Dendritic cell treated with granulocyte-macrophage colony-stimulating factor and Interleukin-4, amounts not matched to agents 40 ng/mL and 50 ng/mL, for 4 days (primary cell): Measurements from ENCODE around the gene ZBTB1.
"Not testable (repeated sequence)": the region's sequence is repeated elsewhere in the genome, so short reads cannot be mapped to it uniquely, and the experiment has no call there.

Source experiments
- H3K27ac Mint-ChIP-seq: one replicate; pipeline ENCODE4 v1.8.0; 2022; ENCODE audit warnings: mild to moderate bottlenecking, mixed read lengths
- H3K27me3 Mint-ChIP-seq: one replicate; pipeline ENCODE4 v1.8.0; 2022; ENCODE audit warnings: mild to moderate bottlenecking, mixed read lengths
- H3K36me3 Mint-ChIP-seq: one replicate; pipeline ENCODE4 v1.8.0; 2022; ENCODE audit warnings: low read depth, mixed read lengths
- H3K4me1 Mint-ChIP-seq: one replicate; pipeline ENCODE4 v1.8.0; 2022; ENCODE audit warnings: low read depth, mixed read lengths
- H3K4me3 Mint-ChIP-seq: one replicate; pipeline ENCODE4 v1.8.0; 2022; ENCODE audit warnings: mild to moderate bottlenecking, moderate library complexity, mixed read lengths
- H3K9me3 Mint-ChIP-seq: one replicate; pipeline ENCODE4 v1.8.0; 2022; ENCODE audit warnings: mixed read lengths
- intact Hi-C: fragments of 100-400 bp; cut with micrococcal nuclease; formaldehyde crosslinking; loops from one replicate; pipeline ENCODE4 v1.15.0; 2022

ZBTB1 gene

DNA sequence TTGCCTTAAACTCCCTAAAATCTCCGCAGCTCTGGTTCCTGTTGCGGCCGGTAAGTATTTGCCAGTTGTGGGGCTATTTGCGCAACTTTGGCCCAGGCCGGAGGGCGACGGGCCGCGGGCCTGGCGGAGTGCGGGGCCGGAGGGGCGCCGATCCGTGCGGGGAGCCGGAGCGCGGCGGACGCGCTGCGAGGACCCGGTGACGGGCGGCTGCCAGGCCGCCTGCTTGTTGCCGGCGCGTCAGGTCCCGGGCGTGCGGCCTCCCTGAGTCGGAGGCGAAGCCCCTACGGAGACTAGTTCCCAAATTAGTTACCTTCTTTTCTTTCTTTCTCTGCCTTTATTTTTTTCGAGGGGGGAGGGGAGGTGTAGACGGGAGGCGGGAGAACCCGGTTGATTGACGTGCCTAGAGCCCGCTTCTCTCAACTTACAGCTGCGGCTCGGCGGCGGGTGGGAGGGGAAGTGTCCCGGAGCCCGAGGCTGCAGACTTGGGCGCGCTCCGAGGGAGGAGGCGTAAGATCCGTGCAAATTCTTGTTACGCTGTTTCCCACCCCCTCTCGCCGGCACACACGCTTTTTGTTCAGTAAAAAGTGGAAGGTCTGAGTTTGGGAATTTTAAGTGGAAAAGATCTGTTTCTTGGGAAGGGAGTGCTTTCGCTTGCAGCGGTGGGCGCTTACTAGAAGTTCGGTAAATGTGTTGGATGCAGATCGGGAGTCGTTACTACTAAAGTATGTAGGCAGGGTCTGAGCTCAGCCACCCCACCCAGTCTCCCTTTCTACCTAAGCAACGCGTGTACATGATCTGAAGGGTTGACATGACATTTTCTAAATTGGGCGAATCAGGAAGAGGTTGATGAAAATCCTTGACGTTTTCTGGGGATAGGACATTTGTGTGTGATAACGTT, 576 bp downstream of the ZBTB1 start:
- Mint-ChIP-seq H3K4me1 (peaks cover 62% of the 10 kb centered on the region), H3K27ac (peak overlapping the region; percentile 100)

DNA sequence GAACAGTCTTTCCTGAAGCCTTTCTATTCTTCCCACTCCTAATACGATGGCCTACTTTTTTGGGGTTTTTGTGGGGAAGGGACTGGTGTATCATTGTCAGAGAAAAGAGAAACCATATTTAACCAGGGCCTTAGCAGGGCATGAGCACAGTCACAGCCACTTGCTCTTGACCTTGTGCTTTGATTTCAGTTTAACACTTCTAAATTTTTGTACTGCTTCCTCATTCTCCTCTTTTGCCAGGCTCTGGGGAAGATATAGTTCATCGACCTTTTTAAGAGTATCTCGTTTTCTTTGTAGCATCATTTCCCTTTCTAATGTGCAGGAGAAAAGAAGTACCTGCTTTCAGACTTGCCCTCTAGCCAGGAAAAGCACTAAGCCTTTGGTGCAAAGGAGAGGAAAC, 2.2 kb downstream of the ZBTB1 start:
- Mint-ChIP-seq H3K4me3 (peak overlapping the region; percentile 86), H3K27ac (peak overlapping the region; percentile 100), H3K4me1 (peaks cover 71% of the 10 kb centered on the region), H3K9me3 (no peaks in the 10 kb centered on the region), H3K27me3 (no peaks in the 10 kb centered on the region), H3K36me3 (peaks cover 56% of the 10 kb centered on the region)
- intact Hi-C loops = loop anchor here (10.0 kb wide), 1 partner anchor 408 kb away; the partner anchor contains the start of gene CHURC1

More for the DNA sequence above, 576 bp downstream of the ZBTB1 start:
- no peaks in the 10 kb centered on the region for H3K27me3 Mint-ChIP-seq
- H3K9me3 Mint-ChIP-seq = no peaks in the 10 kb centered on the region
- intact Hi-C loops = loop anchor here (2.0 to 10.0 kb wide), 3 partner anchors 36 to 410 kb away; partner anchors contain the start of genes CHURC1, HSPA2 and MTHFD1
- peaks cover 56% of the 10 kb centered on the region for H3K36me3 Mint-ChIP-seq
- H3K4me3 Mint-ChIP-seq = peak overlapping the region; percentile 86

DNA sequence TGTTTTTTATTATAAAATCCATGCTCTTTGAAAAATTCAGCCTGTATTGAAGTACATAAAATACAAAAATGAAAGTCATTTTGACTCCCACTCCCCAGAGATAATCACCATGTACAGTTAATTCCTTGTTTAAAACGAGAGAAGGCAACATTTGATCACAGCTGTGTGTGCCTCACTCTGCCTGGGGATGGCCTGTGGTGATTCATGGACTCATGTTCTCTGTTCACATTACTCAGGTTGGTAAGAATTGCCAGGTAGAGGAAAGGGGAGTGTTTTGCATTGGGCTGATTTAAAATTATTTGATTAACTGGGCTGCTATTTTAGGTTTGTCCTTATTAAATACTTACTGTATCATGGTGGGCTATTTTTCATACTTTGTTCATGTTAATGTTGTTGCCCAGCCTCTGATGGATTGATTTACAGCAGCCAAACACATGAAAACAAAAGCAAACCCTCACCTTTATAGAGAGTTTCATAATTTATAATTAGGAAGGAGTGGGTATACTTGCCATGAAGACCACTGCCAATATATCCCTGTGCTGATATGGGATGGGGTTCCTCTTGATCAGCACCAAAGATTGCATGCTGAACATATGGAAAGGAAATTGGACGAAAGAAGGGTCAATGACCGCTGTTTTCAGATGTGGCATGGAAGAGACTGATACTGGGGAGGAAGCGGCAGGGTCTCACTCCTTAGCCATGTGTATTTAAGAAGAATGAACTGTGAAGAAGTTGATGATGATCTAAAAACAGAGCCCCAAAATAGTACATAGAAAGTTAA, 3.0 kb downstream of the ZBTB1 start:
- Mint-ChIP-seq H3K27me3 (no peaks in the 10 kb centered on the region), H3K4me3 (peak overlapping the region; percentile 41), H3K9me3 (no peaks in the 10 kb centered on the region), H3K27ac (peak overlapping the region; percentile 76), H3K4me1 (peaks cover 63% of the 10 kb centered on the region), H3K36me3 (peaks cover 56% of the 10 kb centered on the region)
- intact Hi-C loops = loop anchor here (10.0 kb wide), 1 partner anchor 407 kb away; the partner anchor contains the start of gene CHURC1

DNA sequence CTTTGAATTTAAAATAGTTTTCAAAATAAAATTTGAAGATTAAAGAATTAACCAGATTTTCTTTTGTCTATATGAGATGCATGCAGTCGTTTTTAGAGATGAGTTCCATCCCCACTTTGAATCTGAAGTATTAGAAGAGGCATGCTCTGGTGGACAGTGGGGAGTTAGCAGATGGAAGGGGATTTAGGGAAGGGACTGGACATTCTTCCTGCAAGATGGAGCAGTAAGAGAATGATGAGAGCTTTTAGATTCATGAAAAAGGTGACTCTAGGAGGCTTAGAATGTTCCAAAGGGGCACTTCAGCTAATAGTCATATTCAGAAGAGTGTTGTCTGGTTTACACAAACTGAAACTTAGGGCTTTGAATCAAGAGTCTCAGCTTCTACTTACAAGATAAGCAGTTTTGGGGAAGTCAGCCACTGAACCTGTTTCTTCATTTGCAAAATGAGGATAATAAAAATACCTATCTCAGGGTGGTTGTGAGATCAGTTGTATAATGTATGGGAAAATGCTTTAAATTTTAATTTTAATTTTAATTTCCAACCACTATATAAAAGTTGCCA, 3.7 kb downstream of the ZBTB1 start:
- H3K9me3 Mint-ChIP-seq = no peaks in the 10 kb centered on the region
- H3K4me1 Mint-ChIP-seq = peaks cover 59% of the 10 kb centered on the region
- peak overlapping the region; percentile 53 for H3K4me3 Mint-ChIP-seq
- H3K27ac Mint-ChIP-seq = peak overlapping the region; percentile 76
- intact Hi-C loops = loop anchor here (10.0 kb wide), 1 partner anchor 407 kb away; the partner anchor contains the start of gene CHURC1
- peaks cover 49% of the 10 kb centered on the region for H3K36me3 Mint-ChIP-seq
- no peaks in the 10 kb centered on the region for H3K27me3 Mint-ChIP-seq

DNA sequence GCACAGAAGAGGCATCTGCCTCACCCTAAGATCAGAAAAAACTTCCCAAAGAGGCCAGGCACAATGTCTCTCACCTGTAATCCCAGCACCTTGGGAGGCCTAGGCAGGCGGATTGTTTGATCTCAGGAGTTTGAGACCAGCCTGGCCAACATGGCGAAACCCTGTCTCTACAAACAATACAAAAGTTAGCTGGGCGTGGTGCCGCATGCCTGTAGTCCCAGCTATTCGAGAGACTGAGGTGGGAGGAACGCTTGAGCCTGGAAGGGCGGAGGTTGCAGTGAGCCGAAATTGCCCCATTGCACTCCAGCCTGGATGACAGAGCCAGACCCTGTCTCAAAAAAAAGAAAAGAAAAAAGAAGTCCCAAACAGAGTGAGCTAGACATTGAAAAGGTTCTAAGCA, 4.5 kb downstream of the ZBTB1 start:
- Mint-ChIP-seq H3K4me1 (peaks cover 66% of the 10 kb centered on the region), H3K27me3 (no peaks in the 10 kb centered on the region), H3K4me3 (peak overlapping the region; percentile 15), H3K36me3 (peaks cover 49% of the 10 kb centered on the region), H3K9me3 (no peaks in the 10 kb centered on the region), H3K27ac (peak overlapping the region; percentile 83)
- intact Hi-C loops = loop anchor here (10.0 kb wide), 1 partner anchor 406 kb away; the partner anchor contains the start of gene CHURC1

DNA sequence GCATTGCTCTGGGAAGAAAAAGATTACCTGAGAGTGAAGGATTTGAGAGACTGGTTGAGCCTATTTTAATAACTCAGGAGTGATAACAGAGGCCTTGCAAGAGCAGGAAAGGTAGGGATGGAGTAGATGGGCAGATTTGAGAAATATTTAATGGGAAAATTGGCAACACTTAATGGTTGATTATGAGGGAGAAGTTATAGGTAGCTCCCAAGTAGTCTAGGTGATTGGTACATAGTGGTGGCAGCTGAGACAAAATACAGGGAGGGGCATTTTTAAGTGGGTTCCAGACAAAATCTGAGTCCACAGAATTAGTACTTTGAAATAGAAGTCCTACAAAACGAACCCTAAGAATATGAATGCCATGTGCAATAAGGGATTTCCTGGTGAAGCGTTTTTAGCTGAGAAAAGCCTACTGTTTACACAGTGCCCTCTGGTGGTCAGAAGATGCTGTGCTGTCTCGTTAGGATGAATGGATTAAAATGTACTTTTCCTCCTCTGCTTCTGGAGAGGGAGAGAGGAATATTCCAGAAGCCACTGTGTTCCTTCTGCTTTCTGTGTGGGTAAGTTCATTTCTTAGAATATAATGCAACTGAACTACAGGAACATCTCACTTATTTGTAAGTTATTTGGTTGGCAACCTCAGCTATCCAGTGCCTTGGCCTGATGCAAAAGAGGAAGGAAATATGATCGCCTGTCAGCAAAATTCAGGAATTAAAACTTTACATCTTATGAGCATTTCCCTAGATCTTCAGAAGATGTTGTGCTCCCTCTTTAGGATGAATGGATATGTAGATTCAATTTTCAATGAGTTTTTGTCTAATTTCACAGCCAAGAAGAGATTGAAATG, 6.5 kb downstream of the ZBTB1 start:
- intact Hi-C loops = loop anchor here (1.0 to 5.0 kb wide), 2 partner anchors 8 to 44 kb away; partner anchors contain the start of genes AKAP5 and ZBTB25
- Mint-ChIP-seq H3K36me3 (peaks cover 31% of the 10 kb centered on the region), H3K27ac (peak overlapping the region; percentile 83), H3K9me3 (no peaks in the 10 kb centered on the region), H3K4me1 (peaks cover 67% of the 10 kb centered on the region), H3K4me3 (peak overlapping the region; percentile 62), H3K27me3 (no peaks in the 10 kb centered on the region)

DNA sequence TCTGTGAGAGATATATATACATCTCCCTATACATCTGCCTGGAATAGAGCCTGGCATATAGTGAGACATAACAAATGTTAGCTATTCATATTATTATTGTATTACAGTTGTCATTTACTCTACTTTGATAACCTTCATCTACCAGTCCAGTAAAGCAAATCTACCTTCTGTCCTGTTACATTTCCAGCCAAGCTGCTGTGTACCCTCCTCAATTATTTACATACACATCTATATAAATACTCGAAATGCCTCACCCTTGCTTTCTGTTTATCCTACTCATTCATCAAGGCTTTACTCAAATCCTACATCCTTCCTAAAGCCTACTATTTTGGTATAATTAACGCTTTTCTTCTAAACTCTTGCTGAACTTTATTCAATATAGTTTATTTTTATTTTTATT, 8.7 kb downstream of the ZBTB1 start:
- Mint-ChIP-seq H3K4me3 (no peak overlapping the region), H3K36me3 (peaks cover 18% of the 10 kb centered on the region), H3K4me1 (peaks cover 56% of the 10 kb centered on the region), H3K27ac (no peak overlapping the region), H3K27me3 (no peaks in the 10 kb centered on the region), H3K9me3 (no peaks in the 10 kb centered on the region)
- intact Hi-C loops = loop anchor here (5.0 kb wide), 1 partner anchor 46 kb away; the partner anchor contains the start of gene AKAP5

DNA sequence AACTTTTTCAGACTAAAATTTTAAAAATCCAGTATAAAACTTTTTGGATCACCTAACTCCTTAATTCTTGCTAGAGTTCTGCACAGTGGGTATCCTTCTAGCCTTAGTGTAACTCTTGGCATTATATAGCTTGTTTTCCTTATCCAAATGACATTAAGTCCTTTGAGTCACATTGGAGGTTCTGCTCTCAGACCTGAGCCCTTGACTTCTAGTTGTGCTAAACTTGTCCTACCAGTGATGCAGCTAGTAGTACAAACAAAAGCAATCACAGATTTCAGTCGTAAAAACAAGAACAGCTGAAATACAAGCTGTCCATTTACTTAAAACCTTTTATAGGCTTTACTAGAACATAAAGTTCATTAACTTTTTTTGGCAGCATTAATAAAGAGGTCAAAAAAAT, 10.5 kb downstream of the ZBTB1 start:
- Mint-ChIP-seq H3K27me3 (no peaks in the 10 kb centered on the region), H3K27ac (no peak overlapping the region), H3K36me3 (peaks cover 9% of the 10 kb centered on the region), H3K4me1 (peaks cover 41% of the 10 kb centered on the region), H3K9me3 (no peaks in the 10 kb centered on the region), H3K4me3 (no peak overlapping the region)
- intact Hi-C loops = no loop called here

DNA sequence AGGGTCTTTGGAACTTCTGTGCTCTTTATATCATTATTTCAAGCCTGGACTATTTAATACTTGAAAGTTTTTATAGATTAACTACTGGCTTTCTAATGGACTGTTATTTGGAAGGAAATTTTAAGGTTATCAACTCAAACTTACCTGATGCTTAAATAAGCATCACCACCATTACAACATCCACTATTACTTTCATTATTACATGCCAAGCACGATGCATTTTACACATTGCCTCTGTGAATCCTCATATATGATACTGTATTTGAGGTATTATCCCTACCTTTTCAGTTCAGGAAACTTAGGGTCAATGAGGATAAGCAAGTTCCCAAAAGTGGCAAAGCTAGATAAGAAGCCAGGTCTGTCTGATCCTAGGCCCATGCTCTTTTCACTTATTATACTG, 12.4 kb downstream of the ZBTB1 start:
- no peak overlapping the region for H3K27ac Mint-ChIP-seq
- H3K36me3 Mint-ChIP-seq = peaks cover 9% of the 10 kb centered on the region
- intact Hi-C loops = no loop called here
- no peak overlapping the region for H3K4me3 Mint-ChIP-seq
- no peaks in the 10 kb centered on the region for H3K9me3 Mint-ChIP-seq
- H3K27me3 Mint-ChIP-seq = no peaks in the 10 kb centered on the region
- H3K4me1 Mint-ChIP-seq = peaks cover 26% of the 10 kb centered on the region

DNA sequence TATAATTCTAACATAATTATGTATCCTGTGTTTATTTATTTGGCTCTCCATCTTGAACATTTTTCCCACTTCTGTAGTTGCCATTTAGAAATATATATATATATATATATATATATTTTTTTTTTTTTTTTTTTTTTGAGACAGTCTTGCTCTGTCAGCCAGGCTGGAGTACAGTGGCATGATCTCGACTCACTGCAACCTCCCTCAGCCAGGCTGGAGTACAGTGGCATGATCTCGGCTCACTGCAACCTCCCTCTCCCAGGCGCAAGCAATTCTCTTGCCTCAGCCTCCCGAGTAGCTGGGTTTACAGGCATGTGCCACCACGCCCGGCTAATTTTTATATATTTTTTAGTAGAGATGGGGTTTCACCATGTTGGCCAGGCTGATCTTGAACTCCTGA, 13.1 kb downstream of the ZBTB1 start:
- H3K9me3 Mint-ChIP-seq, H3K4me3 Mint-ChIP-seq, H3K27me3 Mint-ChIP-seq, H3K27ac Mint-ChIP-seq, intact Hi-C loops, H3K36me3 Mint-ChIP-seq: not testable (repeated sequence)
- peaks cover 26% of the 10 kb centered on the region for H3K4me1 Mint-ChIP-seq

DNA sequence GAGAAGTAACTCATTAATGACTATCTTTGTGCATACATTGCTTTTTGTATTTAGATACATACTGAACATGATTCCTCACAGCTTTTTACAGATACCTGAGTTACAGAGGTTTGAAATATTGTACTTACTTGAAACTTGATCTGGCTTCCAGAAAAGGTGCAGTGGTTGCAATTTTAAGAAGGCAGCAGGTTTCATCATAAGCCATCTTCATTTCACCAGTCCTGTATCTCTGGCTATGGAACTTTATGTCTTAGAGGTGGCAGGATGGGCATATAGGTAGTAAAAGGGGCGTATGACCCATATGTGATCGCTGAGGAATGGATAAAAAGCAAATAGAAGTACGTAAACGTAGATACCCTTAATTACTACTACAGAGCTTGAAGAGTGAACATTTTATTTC, 13.7 kb downstream of the ZBTB1 start:
- Mint-ChIP-seq H3K4me1 (peaks cover 26% of the 10 kb centered on the region), H3K36me3 (peaks cover 9% of the 10 kb centered on the region), H3K27me3 (no peaks in the 10 kb centered on the region), H3K4me3 (no peak overlapping the region), H3K27ac (no peak overlapping the region), H3K9me3 (no peaks in the 10 kb centered on the region)
- intact Hi-C loops = no loop called here

DNA sequence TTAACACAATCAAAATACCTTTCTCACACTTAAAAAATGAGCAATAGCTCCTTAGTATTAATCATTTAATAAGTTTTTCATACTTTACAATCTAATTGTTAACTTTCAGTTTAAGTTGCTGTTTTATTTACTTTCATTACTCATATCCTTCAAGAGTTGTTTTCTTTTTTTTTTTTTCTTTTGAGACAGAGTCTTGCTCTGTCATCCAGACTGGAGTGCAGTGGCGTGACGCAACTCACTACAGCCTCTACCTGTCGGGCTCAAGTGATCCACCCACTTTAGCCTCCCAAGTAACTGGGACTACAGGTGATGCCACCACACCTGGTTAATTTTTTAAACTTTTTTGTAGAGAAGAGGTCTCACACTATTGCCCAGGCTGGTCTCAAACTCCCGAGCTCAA, 16.1 kb downstream of the ZBTB1 start:
- intact Hi-C loops = no loop called here
- H3K36me3 Mint-ChIP-seq = peaks cover 7% of the 10 kb centered on the region
- H3K9me3 Mint-ChIP-seq = no peaks in the 10 kb centered on the region
- no peak overlapping the region for H3K27ac Mint-ChIP-seq
- peaks cover 18% of the 10 kb centered on the region for H3K4me1 Mint-ChIP-seq
- no peaks in the 10 kb centered on the region for H3K27me3 Mint-ChIP-seq
- H3K4me3 Mint-ChIP-seq = no peak overlapping the region
